ENCODE data around the gene PRPF40A.

PRPF40A gene

DNA sequence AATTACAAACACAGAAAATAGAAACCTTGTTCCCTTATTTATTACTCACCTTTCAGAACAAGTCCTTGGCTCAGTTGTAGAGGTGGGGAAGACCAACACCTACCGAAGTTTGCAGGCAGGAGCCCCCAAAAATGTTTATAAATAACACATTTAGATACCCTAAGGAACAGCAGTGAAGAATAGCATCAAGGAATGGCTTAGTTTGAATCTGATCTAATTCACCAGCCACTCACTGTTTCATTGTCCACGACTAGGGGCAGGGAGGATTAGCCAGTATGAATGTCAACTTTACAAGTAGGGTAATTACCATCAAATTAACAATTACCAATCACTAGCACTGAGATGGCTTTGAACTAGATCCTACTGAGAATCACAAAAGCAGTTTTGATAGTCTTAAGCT, 65.4 kb downstream of the PRPF40A start:
- no peak for DNase-seq (ENCODE audit: low read depth)
- no peak for TF ChIP-seq CTCF (conservative IDR thresholded peaks at IDR 0.05; ENCODE audit: low read length)
- no peak overlapping the region for H3K4me3 ChIP-seq (ENCODE audit: low read length)

DNA sequence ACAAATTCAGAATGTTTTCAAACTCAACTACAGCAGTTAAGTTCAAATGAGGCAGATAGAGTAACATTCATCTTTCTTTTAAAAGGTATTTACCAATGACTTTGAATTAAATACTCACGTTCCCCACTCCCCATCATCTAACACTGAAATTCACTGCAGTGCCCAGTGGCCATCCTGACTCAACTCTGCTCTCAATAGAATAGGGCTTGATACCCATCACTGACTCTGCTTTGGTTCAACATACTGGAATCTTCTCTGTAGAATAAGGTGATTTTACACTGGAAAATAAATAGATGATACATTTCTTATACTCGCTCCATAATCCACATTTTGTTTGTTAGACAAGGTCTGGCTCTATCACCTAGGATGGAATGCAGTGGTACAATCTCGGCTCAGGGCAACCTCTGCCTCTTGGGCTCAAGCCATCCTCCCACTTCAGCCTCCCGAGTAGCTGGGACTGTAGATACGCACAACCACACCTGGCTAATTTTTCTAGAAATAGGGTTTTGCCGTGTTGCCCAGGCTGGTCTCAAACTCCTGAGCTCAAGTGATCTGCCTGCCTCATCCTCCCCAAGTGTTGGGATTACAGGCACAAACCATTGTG, 66.4 kb downstream of the PRPF40A start:
- no peak for DNase-seq (ENCODE audit: low read depth)
- H3K4me3 ChIP-seq (ENCODE audit: low read length) = no peak overlapping the region
- TF ChIP-seq CTCF (conservative IDR thresholded peaks at IDR 0.05; ENCODE audit: low read length) = no peak

DNA sequence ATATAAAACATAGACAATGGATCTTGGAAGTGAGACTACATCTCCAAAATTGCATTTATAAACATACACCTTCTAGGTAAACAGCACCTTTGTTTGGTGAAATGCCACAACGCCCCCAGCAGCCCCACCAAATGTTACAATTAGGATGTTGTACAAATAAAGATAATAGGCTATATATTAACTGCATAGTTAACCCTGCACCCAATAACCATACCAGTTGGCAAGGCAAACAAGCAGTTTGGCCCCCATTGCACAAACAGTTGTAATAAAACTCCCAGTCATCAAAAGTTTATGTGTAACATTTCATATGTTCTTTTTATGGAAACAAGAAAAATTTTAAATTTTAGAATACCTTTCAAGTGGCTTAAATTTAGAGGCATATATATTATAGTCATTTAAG, 67.3 kb downstream of the PRPF40A start:
- H3K4me3 ChIP-seq (ENCODE audit: low read length) = no peak overlapping the region

DNA sequence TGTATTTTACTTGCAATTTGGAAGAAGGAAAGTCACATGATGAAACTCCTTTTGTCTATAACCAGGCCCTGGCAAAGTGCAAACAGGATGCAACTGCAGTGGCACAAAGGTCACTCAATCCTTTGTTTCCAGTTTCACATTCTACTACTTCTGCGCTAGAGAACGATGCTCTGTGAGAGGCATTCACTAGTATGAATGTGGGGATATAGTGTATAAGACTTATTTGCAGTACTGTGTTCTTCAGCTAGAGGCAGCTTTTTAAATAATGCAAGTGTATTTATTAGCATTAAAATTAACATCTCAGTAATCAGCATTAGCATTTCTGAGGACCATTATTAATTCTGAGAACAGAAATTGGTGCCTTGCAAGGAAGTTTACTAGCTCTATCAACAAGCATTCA, 68.9 kb downstream of the PRPF40A start:
- H3K4me3 ChIP-seq (ENCODE audit: low read length) = no peak overlapping the region
- peak; percentile 8 for DNase-seq (ENCODE audit: low read depth)
- peak; percentile 39 for TF ChIP-seq CTCF (conservative IDR thresholded peaks at IDR 0.05; ENCODE audit: low read length)

More for the DNA sequence above, 67.3 kb downstream of the PRPF40A start:
- TF ChIP-seq CTCF (conservative IDR thresholded peaks at IDR 0.05; ENCODE audit: low read length) = no peak
- DNase-seq (ENCODE audit: low read depth) = no peak

DNA sequence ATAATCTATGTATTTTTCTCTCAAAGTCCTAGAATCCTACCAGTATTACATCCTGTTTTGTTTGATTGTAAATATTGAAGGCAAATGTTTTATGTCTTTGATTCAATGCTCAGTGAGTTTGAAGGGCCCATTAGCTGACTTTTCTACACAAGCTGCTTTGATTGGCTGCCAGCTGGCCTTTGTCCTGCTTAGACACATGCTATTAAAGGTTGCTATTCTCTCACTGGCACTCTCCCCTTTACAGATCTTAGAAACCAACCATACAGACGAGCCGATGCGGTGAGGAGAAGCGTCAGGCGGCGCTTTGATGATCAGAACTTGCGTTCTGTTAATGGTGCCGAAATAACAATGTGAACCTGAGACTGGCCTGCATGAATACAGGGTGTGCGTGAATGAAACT, 69.7 kb downstream of the PRPF40A start:
- DNase-seq (ENCODE audit: low read depth) = peak; percentile 67
- H3K4me3 ChIP-seq (ENCODE audit: low read length) = no peak overlapping the region
- TF ChIP-seq CTCF (conservative IDR thresholded peaks at IDR 0.05; ENCODE audit: low read length) = no peak

DNA sequence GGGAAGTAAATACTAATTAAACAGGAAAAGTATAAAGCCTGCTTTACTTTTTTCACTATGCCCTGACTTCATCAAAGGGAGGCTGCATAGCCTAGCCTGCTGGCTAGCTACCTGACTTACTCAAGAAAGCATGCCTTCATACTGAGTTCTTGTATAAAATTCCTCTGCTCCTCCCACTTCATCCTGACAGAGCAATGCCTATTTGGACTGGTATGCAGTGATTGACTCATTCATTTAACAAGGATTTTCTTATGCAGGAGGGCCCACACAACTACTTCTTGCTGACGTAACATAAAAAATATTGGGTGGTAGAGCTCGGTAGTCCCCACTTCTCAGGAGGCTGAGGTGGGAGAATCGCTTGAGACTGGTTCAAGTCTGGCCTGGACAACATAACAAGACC, 70.5 kb downstream of the PRPF40A start:
- H3K4me3 ChIP-seq (ENCODE audit: low read length) = no peak overlapping the region
- no peak for TF ChIP-seq CTCF (conservative IDR thresholded peaks at IDR 0.05; ENCODE audit: low read length)
- DNase-seq (ENCODE audit: low read depth) = peak; percentile 90

DNA sequence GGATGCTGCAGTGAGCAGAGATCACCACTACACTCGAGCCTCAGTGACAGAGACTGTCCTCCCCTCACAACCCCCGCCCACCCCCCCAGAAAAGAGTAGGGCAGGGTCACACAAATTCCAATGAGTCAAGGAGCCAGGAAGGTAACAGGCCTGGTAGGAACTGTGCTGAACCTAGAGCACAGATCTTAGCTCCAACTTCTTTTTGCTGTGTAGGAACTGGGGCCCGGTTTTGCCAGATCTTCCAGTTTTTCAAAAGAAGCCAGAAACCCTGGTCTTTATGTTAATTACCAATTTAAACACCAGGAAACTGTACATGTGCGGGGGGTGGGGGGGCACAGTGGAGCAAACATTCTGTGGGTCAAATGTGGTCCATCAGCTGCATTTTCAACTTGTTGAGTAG, 71.0 kb downstream of the PRPF40A start:
- no peak overlapping the region for H3K4me3 ChIP-seq (ENCODE audit: low read length)
- TF ChIP-seq CTCF (conservative IDR thresholded peaks at IDR 0.05; ENCODE audit: low read length) = no peak
- DNase-seq (ENCODE audit: low read depth) = no peak
